ENCODE measurements around the gene CEMIP2. TPM values are rescaled to one million over a fixed set of nuclear protein-coding genes. Genes with fewer than 3 reads are reported as not detected.
A peak's percentile ranks its signal among the peaks of the same experiment; 100 is the strongest.

The CEMIP2 gene
- total and polyA plus RNA-seq, 9 donors = 6.3 to 91.3 (median 11.0) TPM

- H3K4me1 ChIP-seq (ENCODE audit: insufficient read depth) = no peaks in the 10 kb centered on the region
- 83 to 89% (median 88%) methylated on average over 2 of the region's 2 CpGs for WGBS, 3 donors
- H3K27me3 ChIP-seq = no peaks in the 10 kb centered on the region
- H3K27ac ChIP-seq = no peak overlapping the region
- no peak for DNase-seq
- H3K4me3 ChIP-seq = no peak overlapping the region
- intact Hi-C loops (cut with DNase I) = loop anchor here in 1 of 4 donors (10.0 kb wide), 1 partner anchor 70 kb away; no protein-coding TSS in a partner anchor
- no peaks in the 10 kb centered on the region for H3K36me3 ChIP-seq
- no peaks in the 10 kb centered on the region for H3K9me3 ChIP-seq
- TF ChIP-seq EP300 (IDR thresholded peaks at IDR 0.05) = no peak
- no peak for TF ChIP-seq POLR2A (IDR thresholded peaks at IDR 0.05)
- TF ChIP-seq, protein P1, sequence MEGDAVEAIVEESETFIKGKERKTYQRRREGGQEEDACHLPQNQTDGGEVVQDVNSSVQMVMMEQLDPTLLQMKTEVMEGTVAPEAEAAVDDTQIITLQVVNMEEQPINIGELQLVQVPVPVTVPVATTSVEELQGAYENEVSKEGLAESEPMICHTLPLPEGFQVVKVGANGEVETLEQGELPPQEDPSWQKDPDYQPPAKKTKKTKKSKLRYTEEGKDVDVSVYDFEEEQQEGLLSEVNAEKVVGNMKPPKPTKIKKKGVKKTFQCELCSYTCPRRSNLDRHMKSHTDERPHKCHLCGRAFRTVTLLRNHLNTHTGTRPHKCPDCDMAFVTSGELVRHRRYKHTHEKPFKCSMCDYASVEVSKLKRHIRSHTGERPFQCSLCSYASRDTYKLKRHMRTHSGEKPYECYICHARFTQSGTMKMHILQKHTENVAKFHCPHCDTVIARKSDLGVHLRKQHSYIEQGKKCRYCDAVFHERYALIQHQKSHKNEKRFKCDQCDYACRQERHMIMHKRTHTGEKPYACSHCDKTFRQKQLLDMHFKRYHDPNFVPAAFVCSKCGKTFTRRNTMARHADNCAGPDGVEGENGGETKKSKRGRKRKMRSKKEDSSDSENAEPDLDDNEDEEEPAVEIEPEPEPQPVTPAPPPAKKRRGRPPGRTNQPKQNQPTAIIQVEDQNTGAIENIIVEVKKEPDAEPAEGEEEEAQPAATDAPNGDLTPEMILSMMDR (IDR thresholded peaks at IDR 0.05) = no peak
Observed at GRCh38 chr9:71684566-71684965, 83.7 kb downstream of the CEMIP2 start.

- Histone ChIP-seq H3K27ac (no peak overlapping the region), H3K36me3 (no peaks in the 10 kb centered on the region), H3K4me3 (no peak overlapping the region), H3K4me1 (ENCODE audit: insufficient read depth) (no peaks in the 10 kb centered on the region), H3K27me3 (no peaks in the 10 kb centered on the region), H3K9me3 (no peaks in the 10 kb centered on the region)
- peak; percentile 25 to 51 (median 32) for DNase-seq
- 39 to 54% (median 41%) methylated on average over 9 of the region's 9 CpGs for WGBS, 3 donors
- intact Hi-C loops (cut with DNase I) = loop anchor here in 1 of 4 donors (10.0 kb wide), 1 partner anchor 69 kb away; no protein-coding TSS in a partner anchor
- TF ChIP-seq, protein P1 (IDR thresholded peaks at IDR 0.05) = peak in 1 of 3 donors; percentile 36
- no peak for TF ChIP-seq EP300 (IDR thresholded peaks at IDR 0.05)
Observed at GRCh38 chr9:71683598-71684235, 84.6 kb downstream of the CEMIP2 start.

GRCh38 chr9:71681708-71682272 is 86.5 kb downstream of the CEMIP2 start:
- intact Hi-C loops (cut with DNase I) = loop anchor here in 1 of 4 donors (10.0 kb wide), 1 partner anchor 67 kb away; no protein-coding TSS in a partner anchor
- no peak for DNase-seq
- Histone ChIP-seq H3K9me3 (no peaks in the 10 kb centered on the region), H3K27ac (no peak overlapping the region), H3K36me3 (no peaks in the 10 kb centered on the region), H3K4me3 (no peak overlapping the region), H3K27me3 (no peaks in the 10 kb centered on the region), H3K4me1 (ENCODE audit: insufficient read depth) (no peaks in the 10 kb centered on the region)
- WGBS, 3 donors = 44 to 62% (median 46%) methylated on average over 3 of the region's 3 CpGs
- TF ChIP-seq, protein P1 (IDR thresholded peaks at IDR 0.05) = no peak
- TF ChIP-seq EP300 (IDR thresholded peaks at IDR 0.05) (no peak), POLR2A (IDR thresholded peaks at IDR 0.05) (no peak)

DNA sequence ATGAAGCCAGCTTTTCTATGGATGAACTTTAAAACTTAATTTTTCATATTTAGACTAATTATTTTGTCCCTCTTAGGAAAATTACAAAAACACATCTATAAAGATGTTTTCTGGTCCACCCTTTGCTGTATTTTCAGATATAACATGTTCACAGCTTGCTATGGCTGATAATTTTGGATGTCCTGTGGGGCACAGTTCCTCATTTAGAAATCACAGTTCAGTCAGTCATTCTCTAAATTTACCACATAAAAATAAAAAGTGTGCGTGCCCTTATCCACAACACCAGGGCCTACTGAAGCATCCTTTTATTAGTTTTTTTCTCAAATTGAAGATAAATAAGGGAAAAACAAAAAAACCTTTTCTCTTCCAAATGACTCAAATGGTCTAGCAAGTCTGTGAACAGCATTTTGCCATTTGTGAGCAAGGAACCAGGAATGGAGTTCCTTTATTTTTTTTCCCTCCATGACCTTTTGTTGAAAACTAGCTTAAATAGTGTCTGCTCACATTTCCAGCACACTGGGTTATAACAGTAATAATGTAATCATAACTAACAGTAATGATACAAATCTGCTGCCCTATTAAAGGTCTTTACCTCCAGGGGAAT is 87.1 kb downstream of the CEMIP2 start:
- Histone ChIP-seq H3K27ac (no peak overlapping the region), H3K9me3 (no peaks in the 10 kb centered on the region), H3K4me1 (ENCODE audit: insufficient read depth) (no peaks in the 10 kb centered on the region), H3K4me3 (no peak overlapping the region), H3K36me3 (no peaks in the 10 kb centered on the region), H3K27me3 (no peaks in the 10 kb centered on the region)
- intact Hi-C loops (cut with DNase I) = loop anchor here in 1 of 4 donors (10.0 kb wide), 1 partner anchor 66 kb away; no protein-coding TSS in a partner anchor
- TF ChIP-seq EP300 (IDR thresholded peaks at IDR 0.05) (no peak), POLR2A (IDR thresholded peaks at IDR 0.05) (no peak)
- TF ChIP-seq, protein P1 (IDR thresholded peaks at IDR 0.05) = no peak
- no peak for DNase-seq
- WGBS, 3 donors = 38 to 64% (median 48%) methylated on average over 1 of the region's 1 CpG

Measured in ovary (tissue), 9 donors.